Measurements from ENCODE around the gene DNMT3A.

DNMT3A gene

DNA sequence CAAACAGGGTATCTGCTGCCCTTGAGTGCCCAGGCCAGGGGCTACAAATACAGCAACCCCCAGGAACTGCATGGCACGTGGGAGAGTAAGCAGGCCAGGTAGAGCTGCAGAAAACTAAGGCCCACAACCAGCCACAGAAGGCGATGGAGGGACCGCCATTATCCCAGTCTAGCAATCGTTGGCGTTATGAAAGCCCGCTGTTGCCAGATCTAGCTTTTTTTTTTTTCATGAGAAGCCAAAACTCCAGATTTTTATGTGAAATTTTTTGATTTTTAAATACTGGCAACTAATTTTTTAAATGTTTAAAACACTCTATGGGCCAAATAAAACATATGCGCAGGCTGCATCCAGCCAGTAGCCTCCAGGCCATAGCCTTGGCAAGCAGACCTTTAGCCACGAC, 59.8 kb downstream of the DNMT3A start:
- H3K9me3 ChIP-seq (ENCODE audit: insufficient read depth, low read length, severe bottlenecking): no peaks in the 10 kb centered on the region
- H2AFZ ChIP-seq (ENCODE audit: low read depth, low read length): no peak overlapping the region
- no peak overlapping the region for H3K4me2 ChIP-seq (ENCODE audit: insufficient read depth, low read length)
- no peak for TF ChIP-seq EZH2 (IDR thresholded peaks at IDR 0.05; ENCODE audit: borderline replicate concordance, low read depth, low read length, severe bottlenecking)
- TF ChIP-seq, protein P1, sequence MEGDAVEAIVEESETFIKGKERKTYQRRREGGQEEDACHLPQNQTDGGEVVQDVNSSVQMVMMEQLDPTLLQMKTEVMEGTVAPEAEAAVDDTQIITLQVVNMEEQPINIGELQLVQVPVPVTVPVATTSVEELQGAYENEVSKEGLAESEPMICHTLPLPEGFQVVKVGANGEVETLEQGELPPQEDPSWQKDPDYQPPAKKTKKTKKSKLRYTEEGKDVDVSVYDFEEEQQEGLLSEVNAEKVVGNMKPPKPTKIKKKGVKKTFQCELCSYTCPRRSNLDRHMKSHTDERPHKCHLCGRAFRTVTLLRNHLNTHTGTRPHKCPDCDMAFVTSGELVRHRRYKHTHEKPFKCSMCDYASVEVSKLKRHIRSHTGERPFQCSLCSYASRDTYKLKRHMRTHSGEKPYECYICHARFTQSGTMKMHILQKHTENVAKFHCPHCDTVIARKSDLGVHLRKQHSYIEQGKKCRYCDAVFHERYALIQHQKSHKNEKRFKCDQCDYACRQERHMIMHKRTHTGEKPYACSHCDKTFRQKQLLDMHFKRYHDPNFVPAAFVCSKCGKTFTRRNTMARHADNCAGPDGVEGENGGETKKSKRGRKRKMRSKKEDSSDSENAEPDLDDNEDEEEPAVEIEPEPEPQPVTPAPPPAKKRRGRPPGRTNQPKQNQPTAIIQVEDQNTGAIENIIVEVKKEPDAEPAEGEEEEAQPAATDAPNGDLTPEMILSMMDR (IDR thresholded peaks at IDR 0.05; ENCODE audit: borderline replicate concordance, extremely low read depth, low read length, poor library complexity, severe bottlenecking): no peak
- H3K9ac ChIP-seq (ENCODE audit: low read depth, low read length): no peak overlapping the region
- H3K79me2 ChIP-seq (ENCODE audit: insufficient read depth, low read length): no peaks in the 10 kb centered on the region
- H4K20me1 ChIP-seq (ENCODE audit: insufficient read depth, low read length): no peaks in the 10 kb centered on the region
- no peaks in the 10 kb centered on the region for H3K27me3 ChIP-seq (ENCODE audit: insufficient read depth, low read length, poor library complexity)
- no peak for DNase-seq
- H3K4me1 ChIP-seq (ENCODE audit: insufficient read depth, low read length): peaks cover 21% of the 10 kb centered on the region
- H3K4me3 ChIP-seq (ENCODE audit: low read depth in 1 of 2, low read length in 2 of 2): no peak overlapping the region
- no peak for ATAC-seq (ENCODE audit: insufficient read depth, low read depth)
- no peak overlapping the region for H3K27ac ChIP-seq (ENCODE audit: low read length)
- H3K36me3 ChIP-seq (ENCODE audit: insufficient read depth, low read length): peaks cover 37% of the 10 kb centered on the region

DNA sequence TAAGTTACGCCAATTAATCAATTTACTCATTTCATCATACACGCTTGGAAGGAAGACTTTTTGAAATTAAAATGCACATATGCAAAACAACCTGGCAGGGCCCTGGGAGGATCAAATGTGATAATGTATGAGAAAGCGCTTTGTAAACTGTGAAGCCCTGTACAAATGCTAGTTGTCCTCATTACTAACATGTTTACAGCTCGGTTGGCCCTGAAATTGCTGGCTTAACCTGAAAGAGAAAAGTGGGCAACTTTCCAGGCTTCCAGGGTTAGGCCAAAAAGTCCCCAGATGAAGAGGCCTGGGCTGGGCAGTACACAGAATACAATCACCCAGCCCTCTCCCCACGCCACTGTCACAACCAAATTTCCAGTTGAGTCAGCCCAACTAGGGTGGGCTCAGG, 60.2 kb downstream of the DNMT3A start:
- no peak overlapping the region for H2AFZ ChIP-seq (ENCODE audit: low read depth, low read length)
- no peak overlapping the region for H3K4me2 ChIP-seq (ENCODE audit: insufficient read depth, low read length)
- H3K9ac ChIP-seq (ENCODE audit: low read depth, low read length): no peak overlapping the region
- H3K4me1 ChIP-seq (ENCODE audit: insufficient read depth, low read length): peaks cover 17% of the 10 kb centered on the region
- TF ChIP-seq, protein P1 (IDR thresholded peaks at IDR 0.05; ENCODE audit: borderline replicate concordance, extremely low read depth, low read length, poor library complexity, severe bottlenecking): no peak
- TF ChIP-seq EZH2 (IDR thresholded peaks at IDR 0.05; ENCODE audit: borderline replicate concordance, low read depth, low read length, severe bottlenecking): no peak
- no peak overlapping the region for H3K27ac ChIP-seq (ENCODE audit: low read length)
- H3K4me3 ChIP-seq (ENCODE audit: low read depth in 1 of 2, low read length in 2 of 2): no peak overlapping the region
- H3K27me3 ChIP-seq (ENCODE audit: insufficient read depth, low read length, poor library complexity): no peaks in the 10 kb centered on the region
- ATAC-seq (ENCODE audit: insufficient read depth, low read depth) (no peak), DNase-seq (no peak)
- H3K9me3 ChIP-seq (ENCODE audit: insufficient read depth, low read length, severe bottlenecking): no peaks in the 10 kb centered on the region
- H3K36me3 ChIP-seq (ENCODE audit: insufficient read depth, low read length): peaks cover 37% of the 10 kb centered on the region
- no peaks in the 10 kb centered on the region for H4K20me1 ChIP-seq (ENCODE audit: insufficient read depth, low read length)
- H3K79me2 ChIP-seq (ENCODE audit: insufficient read depth, low read length): no peaks in the 10 kb centered on the region

DNA sequence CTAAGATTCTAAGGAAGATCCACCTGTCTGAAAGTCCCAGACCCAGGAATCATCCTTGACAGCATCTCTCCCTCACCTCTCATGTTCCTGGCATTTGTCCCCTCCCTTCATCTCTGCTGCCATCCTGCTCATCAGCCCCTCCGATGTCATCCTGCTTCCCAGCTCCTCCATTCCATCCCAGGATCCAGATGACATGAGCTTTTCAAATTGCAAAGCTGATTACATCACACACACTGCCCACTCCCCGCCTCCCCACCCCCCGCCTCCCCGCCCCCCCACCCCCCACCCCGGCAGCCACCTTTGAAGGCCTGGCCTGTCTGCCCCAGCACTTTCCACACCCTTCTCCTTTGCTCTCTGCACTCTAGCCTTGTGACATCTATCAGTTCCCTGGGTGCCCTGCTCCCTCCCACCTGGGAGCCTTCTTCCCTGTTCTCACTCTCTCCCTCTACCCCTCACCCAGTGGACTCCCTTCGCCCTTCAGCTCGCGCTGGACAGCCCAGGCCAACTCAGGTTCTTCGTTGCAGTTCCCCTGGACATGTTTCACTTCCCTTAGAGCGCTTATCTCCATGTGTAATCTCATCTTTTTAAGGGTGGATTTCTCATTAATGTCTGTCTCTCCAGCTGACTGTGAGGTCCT, 61.6 kb downstream of the DNMT3A start:
- Histone ChIP-seq H3K4me1 (ENCODE audit: insufficient read depth, low read length) (peaks cover 7% of the 10 kb centered on the region), H3K4me2 (ENCODE audit: insufficient read depth, low read length) (no peak overlapping the region)
- TF ChIP-seq, protein P1 (IDR thresholded peaks at IDR 0.05; ENCODE audit: borderline replicate concordance, extremely low read depth, low read length, poor library complexity, severe bottlenecking): no peak
- no peak for TF ChIP-seq EZH2 (IDR thresholded peaks at IDR 0.05; ENCODE audit: borderline replicate concordance, low read depth, low read length, severe bottlenecking)

More for the DNA sequence above, 61.6 kb downstream of the DNMT3A start:
- Histone ChIP-seq H2AFZ (ENCODE audit: low read depth, low read length) (no peak overlapping the region), H3K79me2 (ENCODE audit: insufficient read depth, low read length) (no peaks in the 10 kb centered on the region), H3K9ac (ENCODE audit: low read depth, low read length) (no peak overlapping the region), H3K27ac (ENCODE audit: low read length) (no peak overlapping the region), H3K36me3 (ENCODE audit: insufficient read depth, low read length) (peaks cover 37% of the 10 kb centered on the region), H3K4me3 (ENCODE audit: low read depth in 1 of 2, low read length in 2 of 2) (no peak overlapping the region), H3K27me3 (ENCODE audit: insufficient read depth, low read length, poor library complexity) (no peaks in the 10 kb centered on the region), H4K20me1 (ENCODE audit: insufficient read depth, low read length) (no peaks in the 10 kb centered on the region), H3K9me3 (ENCODE audit: insufficient read depth, low read length, severe bottlenecking) (no peaks in the 10 kb centered on the region)
- no peak for ATAC-seq (ENCODE audit: insufficient read depth, low read depth)
- no peak for DNase-seq

All from DND-41 (cell line).